Sigmoid colon (tissue), 7 donors: ENCODE measurements around the gene MAMDC2. TPM values are rescaled to one million over a fixed set of nuclear protein-coding genes. Genes with fewer than 3 reads are reported as not detected.
A peak's percentile ranks its signal among the peaks of the same experiment; 100 is the strongest.

Source experiments
- DNase-seq: peaks from one replicate; pipeline ENCODE4 v3.0.0-alpha.2; 2019
- H3K27ac ChIP-seq, 4 donors: fragments of 200-600 bp; sonication (generic); one replicate each; pipeline ENCODE4 v1.5.1; 2016 to 2019; ENCODE audit warnings: mild to moderate bottlenecking in 1 of 4
- H3K27me3 ChIP-seq, 3 donors: fragments of 200-600 bp; sonication (generic); one replicate each; pipeline ENCODE4 v1.5.1; 2019; ENCODE audit warnings: mild to moderate bottlenecking in 1 of 3
- H3K36me3 ChIP-seq, 4 donors: fragments of 200-600 bp; sonication (generic); one replicate each; pipeline ENCODE4 v1.5.1; 2016 to 2019
- H3K4me1 ChIP-seq, 4 donors: fragments of 200-600 bp; sonication (generic); one replicate each; pipeline ENCODE4 v1.5.1; 2017 to 2019
- H3K4me3 ChIP-seq, 4 donors: fragments of 200-600 bp; sonication (generic); one replicate each; pipeline ENCODE4 v1.5.1; 2017 to 2019; ENCODE audit warnings: mild to moderate bottlenecking in 2 of 4, moderate library complexity in 1 of 4
- H3K9me3 ChIP-seq, 4 donors: fragments of 200-600 bp in 3 of 4; sonication (generic) in 3 of 4; one replicate each; pipeline versions ENCODE4 v1.5.1 to v1.6.1; 2013 to 2019
- EP300 ChIP-seq, 4 donors: sonication (generic); formaldehyde crosslinking; IDR thresholded peaks; one replicate each; pipeline ENCODE4 v1.6.1; 2017; ENCODE audit warnings: antibody characterized with exemption in 4 of 4
- POLR2A ChIP-seq, 2 donors: fragments of 450-650 bp; IDR thresholded peaks; one replicate each; pipeline ENCODE4 v1.6.1; 2016; ENCODE audit warnings: antibody characterized with exemption in 2 of 2, mild to moderate bottlenecking in 2 of 2, moderate library complexity in 2 of 2
- POLR2AphosphoS5 ChIP-seq, 4 donors: sonication (generic); formaldehyde crosslinking; IDR thresholded peaks; one replicate each; pipeline ENCODE4 v1.6.1; 2017; ENCODE audit warnings: antibody characterized with exemption in 4 of 4
- WGBS, 2 donors: extraction: QIAGEN DNeasy Blood & Tissue Kit; methylation state at CpG; one replicate each; pipeline ENCODE4 v1.1.7; 2013; 5-methylcytosine and 5-hydroxymethylcytosine counted together
- intact Hi-C: fragments of 100-400 bp; cut with DNase I; formaldehyde crosslinking; loops from one replicate; pipeline ENCODE4 v1.15.1; 2023
- polyA plus RNA-seq, 3 donors: library from polyadenylated mRNA; stranded (reverse); fragments of 200-250 nt; gene quantifications; one replicate each; pipeline ENCODE4 v1.2.3, GENCODE V29; 2013
- total RNA-seq, 4 donors: library from RNA; depleted of rRNA; stranded (reverse); fragments of >200 nt; gene quantifications; one replicate each; pipeline ENCODE4 v1.1.0, GENCODE V29; 2016
- TF ChIP-seq, protein P1 (sequence below), 4 experiments: fragments of 450-650 bp in 3 of 4; fragments of 200-600 bp in 1 of 4; IDR thresholded peaks; one replicate each; pipeline ENCODE4 v1.5.1; 2016 to 2019; ENCODE audit warnings: antibody characterized with exemption in 4 of 4, mild to moderate bottlenecking in 3 of 4, moderate library complexity in 2 of 4
- donor health status: healthy with polysubstance abuse.
- donor health status: Bipolar disorder and iron deficiency.
- donor health status: healthy.

MAMDC2 gene
- total and polyA plus RNA-seq, 7 donors: 2.5 to 167 (median 89.9) TPM

DNA sequence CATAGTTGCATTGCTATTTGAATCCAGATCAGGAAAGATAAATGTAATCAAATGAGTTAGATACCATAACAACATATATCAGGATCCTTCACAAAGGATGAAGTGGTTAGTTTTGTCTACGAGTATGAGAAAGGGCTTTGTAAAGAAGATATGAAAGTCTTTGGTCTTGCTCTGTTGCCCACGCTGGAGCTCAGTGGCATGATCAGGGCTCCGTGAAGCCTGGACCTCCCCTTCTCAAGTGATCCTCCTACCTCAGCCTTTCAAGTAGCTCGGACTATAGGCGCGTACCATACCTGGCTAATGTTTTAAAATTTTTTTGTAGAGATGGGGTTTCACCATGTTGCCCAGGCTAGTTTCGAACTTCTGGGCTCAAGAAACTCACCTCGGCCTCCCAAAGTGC, 217.0 kb downstream of the MAMDC2 start:
- Histone ChIP-seq H3K27ac (no peak overlapping the region), H3K36me3 (peaks cover 0 to 16% (median 6%) of the 10 kb centered on the region in 4 donors), H3K27me3 (no peaks in the 10 kb centered on the region), H3K4me1 (peaks cover 0 to 69% (median 56%) of the 10 kb centered on the region in 4 donors), H3K9me3 (no peaks in the 10 kb centered on the region), H3K4me3 (peak overlapping the region in 1 of 4 donors; percentile 76)
- TF ChIP-seq POLR2AphosphoS5 (IDR thresholded peaks at IDR 0.05) (no peak), EP300 (IDR thresholded peaks at IDR 0.05) (no peak), POLR2A (IDR thresholded peaks at IDR 0.05) (no peak)
- TF ChIP-seq, protein P1, sequence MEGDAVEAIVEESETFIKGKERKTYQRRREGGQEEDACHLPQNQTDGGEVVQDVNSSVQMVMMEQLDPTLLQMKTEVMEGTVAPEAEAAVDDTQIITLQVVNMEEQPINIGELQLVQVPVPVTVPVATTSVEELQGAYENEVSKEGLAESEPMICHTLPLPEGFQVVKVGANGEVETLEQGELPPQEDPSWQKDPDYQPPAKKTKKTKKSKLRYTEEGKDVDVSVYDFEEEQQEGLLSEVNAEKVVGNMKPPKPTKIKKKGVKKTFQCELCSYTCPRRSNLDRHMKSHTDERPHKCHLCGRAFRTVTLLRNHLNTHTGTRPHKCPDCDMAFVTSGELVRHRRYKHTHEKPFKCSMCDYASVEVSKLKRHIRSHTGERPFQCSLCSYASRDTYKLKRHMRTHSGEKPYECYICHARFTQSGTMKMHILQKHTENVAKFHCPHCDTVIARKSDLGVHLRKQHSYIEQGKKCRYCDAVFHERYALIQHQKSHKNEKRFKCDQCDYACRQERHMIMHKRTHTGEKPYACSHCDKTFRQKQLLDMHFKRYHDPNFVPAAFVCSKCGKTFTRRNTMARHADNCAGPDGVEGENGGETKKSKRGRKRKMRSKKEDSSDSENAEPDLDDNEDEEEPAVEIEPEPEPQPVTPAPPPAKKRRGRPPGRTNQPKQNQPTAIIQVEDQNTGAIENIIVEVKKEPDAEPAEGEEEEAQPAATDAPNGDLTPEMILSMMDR (IDR thresholded peaks at IDR 0.05): no peak
- no peak for DNase-seq
- intact Hi-C loops: no loop called here
- WGBS, 2 donors: 79 to 91% methylated on average over 8 of the region's 8 CpGs

DNA sequence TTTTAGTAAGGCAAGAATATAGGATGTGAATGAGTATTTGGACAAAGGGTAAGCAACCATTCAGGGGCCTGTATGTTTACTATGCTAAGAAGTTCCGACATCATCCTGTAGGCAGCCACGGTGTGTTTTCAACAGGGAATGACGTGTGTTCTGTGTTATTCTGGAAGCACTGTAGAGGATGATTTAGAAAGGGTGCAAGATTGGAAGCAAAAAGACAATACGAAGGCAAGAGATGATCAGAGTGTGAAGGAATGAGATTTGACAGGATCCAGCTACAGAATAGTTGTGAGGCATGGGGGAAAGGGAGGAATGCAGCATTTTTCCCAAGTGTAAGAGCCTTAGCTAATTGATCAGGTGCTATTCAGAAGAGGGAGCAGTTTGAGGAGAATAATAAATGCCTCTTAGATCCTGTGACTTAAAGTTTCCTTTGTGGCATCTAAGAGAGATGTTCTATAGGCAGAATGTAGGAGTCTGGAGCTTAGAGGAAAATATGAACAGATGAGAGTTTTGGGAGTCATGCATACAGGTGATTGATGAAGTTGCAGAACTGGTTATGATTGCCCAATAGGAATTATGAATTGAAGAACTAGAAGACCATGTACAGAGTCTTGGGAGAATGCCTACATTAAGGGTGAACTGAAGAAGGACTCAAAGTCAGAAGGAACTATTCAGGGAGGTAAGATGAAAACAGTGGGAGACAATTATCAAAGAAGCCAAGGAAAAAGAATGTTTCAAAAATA, 217.7 kb downstream of the MAMDC2 start:
- no peak for DNase-seq
- Histone ChIP-seq H3K9me3 (no peaks in the 10 kb centered on the region), H3K27ac (no peak overlapping the region), H3K36me3 (peaks cover 0 to 23% (median 9%) of the 10 kb centered on the region in 4 donors), H3K27me3 (no peaks in the 10 kb centered on the region), H3K4me1 (peaks cover 0 to 63% (median 52%) of the 10 kb centered on the region in 4 donors), H3K4me3 (peak overlapping the region in 1 of 4 donors; percentile 76)
- intact Hi-C loops: no loop called here
- TF ChIP-seq POLR2A (IDR thresholded peaks at IDR 0.05) (no peak), POLR2AphosphoS5 (IDR thresholded peaks at IDR 0.05) (no peak), EP300 (IDR thresholded peaks at IDR 0.05) (no peak)
- TF ChIP-seq, protein P1 (IDR thresholded peaks at IDR 0.05): no peak
- WGBS, 2 donors: 80 to 84% methylated on average over 4 of the region's 4 CpGs

DNA sequence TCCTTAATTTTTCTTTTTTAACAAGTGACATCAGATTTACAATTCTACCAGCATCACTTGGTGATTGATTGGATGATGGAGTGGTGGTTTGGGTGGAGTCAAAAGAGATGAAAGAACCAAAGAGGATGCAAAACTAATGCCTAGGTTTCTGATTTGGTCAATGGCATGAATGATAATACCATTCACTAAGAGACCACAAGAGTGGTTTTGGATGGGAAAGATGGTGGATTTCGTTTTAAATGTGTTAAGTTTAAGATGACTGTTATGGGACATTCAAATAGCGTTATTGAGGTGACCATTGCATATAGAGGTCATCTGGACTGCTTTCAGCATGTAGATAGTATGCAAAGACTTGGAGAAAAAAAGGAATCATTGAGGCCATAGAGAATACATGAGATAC, 218.7 kb downstream of the MAMDC2 start:
- intact Hi-C loops: no loop called here
- peak overlapping the region in 3 of 4 donors; percentile 4 to 63 (median 18) for H3K27ac ChIP-seq
- H3K27me3 ChIP-seq: no peaks in the 10 kb centered on the region
- WGBS, 2 donors: 76 to 91% methylated on average over 2 of the region's 2 CpGs
- peaks cover 0 to 52% (median 47%) of the 10 kb centered on the region in 4 donors for H3K4me1 ChIP-seq
- TF ChIP-seq, protein P1 (IDR thresholded peaks at IDR 0.05): no peak
- TF ChIP-seq POLR2AphosphoS5 (IDR thresholded peaks at IDR 0.05) (no peak), EP300 (IDR thresholded peaks at IDR 0.05) (no peak), POLR2A (IDR thresholded peaks at IDR 0.05) (no peak)
- no peak overlapping the region for H3K4me3 ChIP-seq
- H3K36me3 ChIP-seq: peaks cover 0 to 30% (median 9%) of the 10 kb centered on the region in 4 donors
- no peak for DNase-seq
- no peaks in the 10 kb centered on the region for H3K9me3 ChIP-seq

DNA sequence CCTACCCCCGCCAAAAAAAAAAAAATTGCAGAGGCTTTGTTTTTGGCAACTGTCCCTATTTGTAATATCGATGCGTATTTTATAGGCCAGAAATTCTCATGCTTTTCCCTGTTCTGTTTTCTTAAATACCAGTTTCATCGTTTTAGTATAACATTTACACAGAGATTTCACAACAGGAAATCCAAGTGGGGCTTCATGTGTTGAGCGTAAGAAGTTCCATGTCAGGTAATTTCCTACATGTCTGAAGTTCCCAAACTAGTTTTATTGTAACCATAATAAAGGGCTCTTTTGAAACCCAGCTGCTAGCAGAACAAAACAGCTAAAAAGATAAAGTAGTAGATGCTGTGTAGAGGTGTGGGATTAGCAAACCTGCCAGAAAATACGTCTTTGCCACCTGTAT, 219.3 kb downstream of the MAMDC2 start:
- TF ChIP-seq, protein P1 (IDR thresholded peaks at IDR 0.05): no peak
- TF ChIP-seq EP300 (IDR thresholded peaks at IDR 0.05): no peak
- no peak for TF ChIP-seq POLR2A (IDR thresholded peaks at IDR 0.05)
- no peak for TF ChIP-seq POLR2AphosphoS5 (IDR thresholded peaks at IDR 0.05)
- Histone ChIP-seq H3K4me1 (peaks cover 0 to 46% (median 42%) of the 10 kb centered on the region in 4 donors), H3K36me3 (peaks cover 0 to 30% (median 9%) of the 10 kb centered on the region in 4 donors), H3K4me3 (no peak overlapping the region), H3K27me3 (no peaks in the 10 kb centered on the region), H3K27ac (peak overlapping the region in 3 of 4 donors; percentile 4 to 63 (median 20)), H3K9me3 (no peaks in the 10 kb centered on the region)
- intact Hi-C loops: no loop called here
- no peak for DNase-seq
- WGBS, 2 donors: 16 to 52% methylated on average over 6 of the region's 6 CpGs
